Measurements from ENCODE around the gene CCDC141.

DNA sequence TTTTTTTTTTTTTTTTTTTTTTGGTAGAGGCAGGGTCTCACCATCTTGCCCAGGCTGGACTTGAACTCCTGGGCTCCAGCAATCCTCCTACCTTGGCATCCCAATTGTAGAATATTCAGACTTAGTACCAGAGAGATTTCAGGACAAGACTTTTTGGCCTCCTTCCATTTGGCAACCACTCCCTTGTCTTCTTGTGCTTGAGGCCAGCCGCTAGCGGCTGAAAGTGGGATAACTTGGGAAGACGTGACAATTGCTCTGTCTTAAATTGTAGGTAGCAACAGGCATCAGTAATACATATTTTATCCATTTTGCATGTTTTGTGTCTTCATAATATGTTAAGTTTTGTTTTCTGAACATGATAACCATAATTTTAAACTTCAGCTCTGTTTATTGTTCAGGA, 189.4 kb downstream of the CCDC141 start:
- TF ChIP-seq CTCF (IDR thresholded peaks at IDR 0.05) (no peak), POLR2A (IDR thresholded peaks at IDR 0.05) (no peak)

Data from Peyer's patch (tissue), 4 donors.